Caki2 (cell line): ENCODE measurements around the gene SQOR. TPM values are rescaled to one million over a fixed set of nuclear protein-coding genes. Genes with fewer than 3 reads are reported as not detected.
A peak's percentile ranks its signal among the peaks of the same experiment; 100 is the strongest.

Source experiments
- DNase-seq: peaks from one replicate; pipeline ENCODE4 v3.0.0-alpha.2; 2015; ENCODE audit warnings: low read depth
- in situ Hi-C: cut with HindIII; loops from 2 replicates; pipeline ENCODE4 v1.10.0; 2016; ENCODE audit warnings: low sequenced_read_pairs, low pct_unique_long_range_greater_than_20kb, mixed read lengths
- total RNA-seq: library from RNA; depleted of rRNA; stranded (reverse); fragments of >200 nt; shearing (Covaris generic); gene quantifications from 2 replicates; pipeline ENCODE4 v1.2.3, GENCODE V29; 2014; ENCODE audit warnings: low replicate concordance

The SQOR gene
- total RNA-seq, 1 experiment from 2014 or later, result 205 TPM

GRCh38 chr15:45678459-45679178, 43.8 kb downstream of the SQOR start:
- DNase-seq, result no peak
- in situ Hi-C loops, result no loop called here

GRCh38 chr15:45684533-45684932, 49.7 kb downstream of the SQOR start:
- in situ Hi-C loops, result no loop called here
- DNase-seq, result no peak

GRCh38 chr15:45689616-45690015, 54.8 kb downstream of the SQOR start:
- DNase-seq, result no peak
- in situ Hi-C loops, result no loop called here

- in situ Hi-C loops, result no loop called here
- no peak for DNase-seq
Measured at GRCh38 chr15:45690581-45691260, 55.9 kb downstream of the SQOR start.

GRCh38 chr15:45701108-45701507, 66.3 kb downstream of the SQOR start:
- DNase-seq, result no peak
- in situ Hi-C loops, result no loop called here

GRCh38 chr15:45702041-45702440, 67.2 kb downstream of the SQOR start:
- in situ Hi-C loops, result no loop called here
- no peak for DNase-seq

- DNase-seq, result no peak
- in situ Hi-C loops, result no loop called here
Measured at GRCh38 chr15:45703670-45704328, 69.0 kb downstream of the SQOR start.

- in situ Hi-C loops, result no loop called here
- no peak for DNase-seq
Measured at GRCh38 chr15:45704329-45705249, 69.8 kb downstream of the SQOR start.

GRCh38 chr15:45705510-45706473, 71.0 kb downstream of the SQOR start:
- DNase-seq, result peak; percentile 71
- in situ Hi-C loops, result no loop called here

- in situ Hi-C loops, result no loop called here
- DNase-seq, result no peak
Measured at GRCh38 chr15:45710657-45711056, 75.8 kb downstream of the SQOR start.

- in situ Hi-C loops, result no loop called here
- DNase-seq, result peak; percentile 20
Measured at GRCh38 chr15:45714590-45715488, 80.0 kb downstream of the SQOR start.

GRCh38 chr15:45715528-45715927, 80.7 kb downstream of the SQOR start:
- no peak for DNase-seq
- in situ Hi-C loops, result no loop called here

GRCh38 chr15:45719490-45719889, 84.7 kb downstream of the SQOR start:
- DNase-seq, result no peak
- in situ Hi-C loops, result no loop called here

- no peak for DNase-seq
- in situ Hi-C loops, result no loop called here
Measured at GRCh38 chr15:45720183-45720582, 85.4 kb downstream of the SQOR start.

GRCh38 chr15:45728641-45729040, 93.8 kb downstream of the SQOR start:
- no peak for DNase-seq
- in situ Hi-C loops, result no loop called here

GRCh38 chr15:45729141-45729540, 94.3 kb downstream of the SQOR start:
- no peak for DNase-seq

More at GRCh38 chr15:45729141-45729540, 94.3 kb downstream of the SQOR start:
- in situ Hi-C loops, result no loop called here
